ENCODE data around the gene BCAS1.

Gene BCAS1

GRCh38 chr20:54064939-54065338 lies 5.5 kb downstream of the BCAS1 start (continued):
- TF ChIP-seq ZNF138 (tag by site-specific recombination; IDR thresholded peaks at IDR 0.05; ENCODE audit: borderline replicate concordance) (no peak), ZNF514 (tag by site-specific recombination; IDR thresholded peaks at IDR 0.05) (no peak), ZNF629 (tag by site-specific recombination; IDR thresholded peaks at IDR 0.05) (no peak), ZNF692 (tag by site-specific recombination; IDR thresholded peaks at IDR 0.05) (no peak), ZNF354C (tag by site-specific recombination; IDR thresholded peaks at IDR 0.05; ENCODE audit: borderline replicate concordance, low read depth) (no peak)
- TF ChIP-seq, protein P1, sequence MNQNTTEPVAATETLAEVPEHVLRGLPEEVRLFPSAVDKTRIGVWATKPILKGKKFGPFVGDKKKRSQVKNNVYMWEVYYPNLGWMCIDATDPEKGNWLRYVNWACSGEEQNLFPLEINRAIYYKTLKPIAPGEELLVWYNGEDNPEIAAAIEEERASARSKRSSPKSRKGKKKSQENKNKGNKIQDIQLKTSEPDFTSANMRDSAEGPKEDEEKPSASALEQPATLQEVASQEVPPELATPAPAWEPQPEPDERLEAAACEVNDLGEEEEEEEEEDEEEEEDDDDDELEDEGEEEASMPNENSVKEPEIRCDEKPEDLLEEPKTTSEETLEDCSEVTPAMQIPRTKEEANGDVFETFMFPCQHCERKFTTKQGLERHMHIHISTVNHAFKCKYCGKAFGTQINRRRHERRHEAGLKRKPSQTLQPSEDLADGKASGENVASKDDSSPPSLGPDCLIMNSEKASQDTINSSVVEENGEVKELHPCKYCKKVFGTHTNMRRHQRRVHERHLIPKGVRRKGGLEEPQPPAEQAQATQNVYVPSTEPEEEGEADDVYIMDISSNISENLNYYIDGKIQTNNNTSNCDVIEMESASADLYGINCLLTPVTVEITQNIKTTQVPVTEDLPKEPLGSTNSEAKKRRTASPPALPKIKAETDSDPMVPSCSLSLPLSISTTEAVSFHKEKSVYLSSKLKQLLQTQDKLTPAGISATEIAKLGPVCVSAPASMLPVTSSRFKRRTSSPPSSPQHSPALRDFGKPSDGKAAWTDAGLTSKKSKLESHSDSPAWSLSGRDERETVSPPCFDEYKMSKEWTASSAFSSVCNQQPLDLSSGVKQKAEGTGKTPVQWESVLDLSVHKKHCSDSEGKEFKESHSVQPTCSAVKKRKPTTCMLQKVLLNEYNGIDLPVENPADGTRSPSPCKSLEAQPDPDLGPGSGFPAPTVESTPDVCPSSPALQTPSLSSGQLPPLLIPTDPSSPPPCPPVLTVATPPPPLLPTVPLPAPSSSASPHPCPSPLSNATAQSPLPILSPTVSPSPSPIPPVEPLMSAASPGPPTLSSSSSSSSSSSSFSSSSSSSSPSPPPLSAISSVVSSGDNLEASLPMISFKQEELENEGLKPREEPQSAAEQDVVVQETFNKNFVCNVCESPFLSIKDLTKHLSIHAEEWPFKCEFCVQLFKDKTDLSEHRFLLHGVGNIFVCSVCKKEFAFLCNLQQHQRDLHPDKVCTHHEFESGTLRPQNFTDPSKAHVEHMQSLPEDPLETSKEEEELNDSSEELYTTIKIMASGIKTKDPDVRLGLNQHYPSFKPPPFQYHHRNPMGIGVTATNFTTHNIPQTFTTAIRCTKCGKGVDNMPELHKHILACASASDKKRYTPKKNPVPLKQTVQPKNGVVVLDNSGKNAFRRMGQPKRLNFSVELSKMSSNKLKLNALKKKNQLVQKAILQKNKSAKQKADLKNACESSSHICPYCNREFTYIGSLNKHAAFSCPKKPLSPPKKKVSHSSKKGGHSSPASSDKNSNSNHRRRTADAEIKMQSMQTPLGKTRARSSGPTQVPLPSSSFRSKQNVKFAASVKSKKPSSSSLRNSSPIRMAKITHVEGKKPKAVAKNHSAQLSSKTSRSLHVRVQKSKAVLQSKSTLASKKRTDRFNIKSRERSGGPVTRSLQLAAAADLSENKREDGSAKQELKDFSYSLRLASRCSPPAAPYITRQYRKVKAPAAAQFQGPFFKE (tag by site-specific recombination; IDR thresholded peaks at IDR 0.05; ENCODE audit: borderline replicate concordance): no peak
- TF ChIP-seq, protein P2, sequence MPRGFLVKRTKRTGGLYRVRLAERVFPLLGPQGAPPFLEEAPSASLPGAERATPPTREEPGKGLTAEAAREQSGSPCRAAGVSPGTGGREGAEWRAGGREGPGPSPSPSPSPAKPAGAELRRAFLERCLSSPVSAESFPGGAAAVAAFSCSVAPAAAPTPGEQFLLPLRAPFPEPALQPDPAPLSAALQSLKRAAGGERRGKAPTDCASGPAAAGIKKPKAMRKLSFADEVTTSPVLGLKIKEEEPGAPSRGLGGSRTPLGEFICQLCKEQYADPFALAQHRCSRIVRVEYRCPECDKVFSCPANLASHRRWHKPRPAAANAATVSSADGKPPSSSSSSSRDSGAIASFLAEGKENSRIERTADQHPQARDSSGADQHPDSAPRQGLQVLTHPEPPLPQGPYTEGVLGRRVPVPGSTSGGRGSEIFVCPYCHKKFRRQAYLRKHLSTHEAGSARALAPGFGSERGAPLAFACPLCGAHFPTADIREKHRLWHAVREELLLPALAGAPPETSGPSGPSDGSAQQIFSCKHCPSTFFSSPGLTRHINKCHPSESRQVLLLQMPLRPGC (tag by site-specific recombination; IDR thresholded peaks at IDR 0.05): no peak

DNA sequence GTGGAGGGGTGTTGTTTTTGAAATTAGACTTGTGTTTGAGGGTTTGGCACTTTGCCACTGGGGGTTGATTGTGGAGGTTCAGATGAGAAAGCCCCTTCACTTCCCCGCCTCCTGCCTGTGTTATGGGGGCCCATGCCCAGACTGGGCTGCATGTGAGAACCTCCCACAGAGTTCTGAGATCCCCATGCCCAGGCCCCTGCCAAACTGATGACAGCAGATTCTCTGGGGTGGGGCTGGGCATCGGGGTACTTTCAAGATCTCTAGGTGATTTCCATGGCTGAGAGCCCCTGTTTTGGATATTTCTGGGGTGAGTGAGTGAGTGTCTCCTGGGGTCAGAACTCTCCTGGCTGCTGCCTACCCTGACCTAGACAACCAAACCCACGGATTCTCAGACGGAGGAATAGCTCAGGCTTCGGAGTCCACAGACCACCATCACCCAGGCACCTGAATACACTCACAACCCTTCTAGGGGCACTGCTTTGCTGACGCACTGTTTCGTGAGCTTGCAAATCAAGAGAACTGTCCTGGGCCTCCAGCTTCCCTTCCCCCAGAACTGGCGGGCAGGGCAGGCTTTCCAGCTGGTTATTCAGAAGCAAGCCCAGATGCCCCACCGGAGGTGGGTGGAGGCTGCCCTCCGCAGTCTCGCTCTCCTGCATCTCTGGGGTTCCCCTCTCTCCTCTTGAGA lies 6.3 kb downstream of the BCAS1 start:
- POLR2A ChIA-PET: no interaction called here

DNA sequence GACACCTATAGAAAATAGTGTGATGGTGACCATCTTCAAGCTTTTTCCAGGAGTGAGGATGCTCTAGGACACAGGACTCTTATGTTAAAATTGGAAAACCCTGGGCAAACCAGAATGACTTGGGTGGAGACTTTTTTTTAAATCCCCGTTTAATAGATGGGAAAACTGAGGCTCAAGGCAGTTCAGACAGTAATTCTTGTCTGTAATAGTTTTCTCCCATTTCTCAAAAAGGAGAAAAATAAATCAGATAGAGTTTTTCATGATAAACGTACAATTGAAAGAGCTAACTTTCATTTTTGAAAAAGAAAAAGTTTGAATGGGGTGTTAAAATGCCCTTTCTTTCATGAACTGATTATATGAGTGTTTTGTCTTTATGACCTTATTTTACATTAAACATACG lies 6.8 kb downstream of the BCAS1 start:
- H3K27ac ChIP-seq (ENCODE audit: extremely low read depth, low read depth, low read length): no peak overlapping the region
- H3K4me3 ChIP-seq (ENCODE audit: low read depth, low read length): no peak overlapping the region
- CTCF ChIA-PET: interaction anchor here (0.5 to 3.3 kb wide), 9 partner anchors 10 to 1307 kb away, joined by 3 to 14 read pairs (median 3); no protein-coding TSS in a partner anchor
- no peaks in the 10 kb centered on the region for H3K4me1 ChIP-seq (ENCODE audit: control insufficient read depth, insufficient read depth, low read length)
- no peaks in the 10 kb centered on the region for H3K36me3 ChIP-seq (ENCODE audit: control insufficient read depth in 2 of 2, insufficient read depth in 1 of 2, low read length in 2 of 2)
- H3K9me3 ChIP-seq (ENCODE audit: control insufficient read depth, insufficient read depth, low read depth, low read length): no peaks in the 10 kb centered on the region
- POLR2A ChIA-PET: no interaction called here
- TF ChIP-seq ZNF555 (tag by site-specific recombination; conservative IDR thresholded peaks at IDR 0.05) (no peak), GLI2 (tag by site-specific recombination; IDR thresholded peaks at IDR 0.05; ENCODE audit: borderline replicate concordance, low read depth) (no peak), ZNF324 (tag by site-specific recombination; IDR thresholded peaks at IDR 0.05) (no peak), ZNF366 (tag by site-specific recombination; conservative IDR thresholded peaks at IDR 0.05) (no peak), ZNF624 (tag by site-specific recombination; IDR thresholded peaks at IDR 0.05) (no peak), ZNF544 (tag by site-specific recombination; IDR thresholded peaks at IDR 0.05) (no peak), ZNF114 (tag by site-specific recombination; IDR thresholded peaks at IDR 0.05) (no peak), ZNF701 (tag by site-specific recombination; IDR thresholded peaks at IDR 0.05) (no peak), ZNF677 (tag by site-specific recombination; IDR thresholded peaks at IDR 0.05) (no peak)
- TF ChIP-seq, protein P3, sequence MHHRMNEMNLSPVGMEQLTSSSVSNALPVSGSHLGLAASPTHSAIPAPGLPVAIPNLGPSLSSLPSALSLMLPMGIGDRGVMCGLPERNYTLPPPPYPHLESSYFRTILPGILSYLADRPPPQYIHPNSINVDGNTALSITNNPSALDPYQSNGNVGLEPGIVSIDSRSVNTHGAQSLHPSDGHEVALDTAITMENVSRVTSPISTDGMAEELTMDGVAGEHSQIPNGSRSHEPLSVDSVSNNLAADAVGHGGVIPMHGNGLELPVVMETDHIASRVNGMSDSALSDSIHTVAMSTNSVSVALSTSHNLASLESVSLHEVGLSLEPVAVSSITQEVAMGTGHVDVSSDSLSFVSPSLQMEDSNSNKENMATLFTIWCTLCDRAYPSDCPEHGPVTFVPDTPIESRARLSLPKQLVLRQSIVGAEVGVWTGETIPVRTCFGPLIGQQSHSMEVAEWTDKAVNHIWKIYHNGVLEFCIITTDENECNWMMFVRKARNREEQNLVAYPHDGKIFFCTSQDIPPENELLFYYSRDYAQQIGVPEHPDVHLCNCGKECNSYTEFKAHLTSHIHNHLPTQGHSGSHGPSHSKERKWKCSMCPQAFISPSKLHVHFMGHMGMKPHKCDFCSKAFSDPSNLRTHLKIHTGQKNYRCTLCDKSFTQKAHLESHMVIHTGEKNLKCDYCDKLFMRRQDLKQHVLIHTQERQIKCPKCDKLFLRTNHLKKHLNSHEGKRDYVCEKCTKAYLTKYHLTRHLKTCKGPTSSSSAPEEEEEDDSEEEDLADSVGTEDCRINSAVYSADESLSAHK (tag by site-specific recombination; IDR thresholded peaks at IDR 0.05): no peak
- TF ChIP-seq, protein P4, sequence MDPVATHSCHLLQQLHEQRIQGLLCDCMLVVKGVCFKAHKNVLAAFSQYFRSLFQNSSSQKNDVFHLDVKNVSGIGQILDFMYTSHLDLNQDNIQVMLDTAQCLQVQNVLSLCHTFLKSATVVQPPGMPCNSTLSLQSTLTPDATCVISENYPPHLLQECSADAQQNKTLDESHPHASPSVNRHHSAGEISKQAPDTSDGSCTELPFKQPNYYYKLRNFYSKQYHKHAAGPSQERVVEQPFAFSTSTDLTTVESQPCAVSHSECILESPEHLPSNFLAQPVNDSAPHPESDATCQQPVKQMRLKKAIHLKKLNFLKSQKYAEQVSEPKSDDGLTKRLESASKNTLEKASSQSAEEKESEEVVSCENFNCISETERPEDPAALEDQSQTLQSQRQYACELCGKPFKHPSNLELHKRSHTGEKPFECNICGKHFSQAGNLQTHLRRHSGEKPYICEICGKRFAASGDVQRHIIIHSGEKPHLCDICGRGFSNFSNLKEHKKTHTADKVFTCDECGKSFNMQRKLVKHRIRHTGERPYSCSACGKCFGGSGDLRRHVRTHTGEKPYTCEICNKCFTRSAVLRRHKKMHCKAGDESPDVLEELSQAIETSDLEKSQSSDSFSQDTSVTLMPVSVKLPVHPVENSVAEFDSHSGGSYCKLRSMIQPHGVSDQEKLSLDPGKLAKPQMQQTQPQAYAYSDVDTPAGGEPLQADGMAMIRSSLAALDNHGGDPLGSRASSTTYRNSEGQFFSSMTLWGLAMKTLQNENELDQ (tag by site-specific recombination; IDR thresholded peaks at IDR 0.05; ENCODE audit: low read depth): no peak

More for the DNA sequence above, 6.3 kb downstream of the BCAS1 start:
- Histone ChIP-seq H3K27ac (ENCODE audit: extremely low read depth, low read depth, low read length) (no peak overlapping the region), H3K36me3 (ENCODE audit: control insufficient read depth in 2 of 2, insufficient read depth in 1 of 2, low read length in 2 of 2) (no peaks in the 10 kb centered on the region), H3K4me1 (ENCODE audit: control insufficient read depth, insufficient read depth, low read length) (no peaks in the 10 kb centered on the region), H3K4me3 (ENCODE audit: low read depth, low read length) (no peak overlapping the region), H3K9me3 (ENCODE audit: control insufficient read depth, insufficient read depth, low read depth, low read length) (no peaks in the 10 kb centered on the region)
- CTCF ChIA-PET: interaction anchor here (1.0 to 3.3 kb wide), 4 partner anchors 11 to 122 kb away, joined by 3 to 14 read pairs (median 4); no protein-coding TSS in a partner anchor
- no peak for TF ChIP-seq ZNF175 (tag by site-specific recombination; IDR thresholded peaks at IDR 0.05)

Measured in HEK293 (cell line).